ENCODE measurements around the gene STN1.
A peak's percentile ranks its signal among the peaks of the same experiment; 100 is the strongest.

STN1 gene

GRCh38 chr10:103928784-103929183 is 10.8 kb upstream of the STN1 start:
- DNase-seq, result no peak

GRCh38 chr10:103926722-103927319 is 8.8 kb upstream of the STN1 start:
- no peak for DNase-seq

- DNase-seq, result no peak
These were observed 7.6 kb upstream of the STN1 start for GRCh38 chr10:103925591-103925990.

DNA sequence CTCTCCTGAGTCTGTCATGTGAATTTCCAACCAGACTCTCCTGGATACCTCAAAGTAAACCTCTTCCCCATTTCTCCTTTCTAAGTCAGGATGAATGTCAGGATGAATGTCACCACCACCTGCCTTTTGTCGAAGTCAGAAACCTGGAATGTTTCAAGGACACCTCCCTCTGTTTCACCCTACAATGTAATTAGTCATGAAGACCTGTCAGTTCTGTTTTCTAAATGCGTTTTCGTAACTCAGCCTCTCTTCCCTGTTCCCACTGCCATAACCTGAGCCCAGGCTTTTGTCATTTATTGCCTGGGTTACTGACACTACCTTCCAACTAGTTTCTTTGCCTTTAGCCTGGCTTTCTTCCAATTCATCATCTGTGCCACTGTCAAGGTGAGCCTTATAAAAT is 5.5 kb upstream of the STN1 start:
- DNase-seq, result no peak

- no peak for DNase-seq
These were observed 4.7 kb upstream of the STN1 start for GRCh38 chr10:103922659-103923058.

DNA sequence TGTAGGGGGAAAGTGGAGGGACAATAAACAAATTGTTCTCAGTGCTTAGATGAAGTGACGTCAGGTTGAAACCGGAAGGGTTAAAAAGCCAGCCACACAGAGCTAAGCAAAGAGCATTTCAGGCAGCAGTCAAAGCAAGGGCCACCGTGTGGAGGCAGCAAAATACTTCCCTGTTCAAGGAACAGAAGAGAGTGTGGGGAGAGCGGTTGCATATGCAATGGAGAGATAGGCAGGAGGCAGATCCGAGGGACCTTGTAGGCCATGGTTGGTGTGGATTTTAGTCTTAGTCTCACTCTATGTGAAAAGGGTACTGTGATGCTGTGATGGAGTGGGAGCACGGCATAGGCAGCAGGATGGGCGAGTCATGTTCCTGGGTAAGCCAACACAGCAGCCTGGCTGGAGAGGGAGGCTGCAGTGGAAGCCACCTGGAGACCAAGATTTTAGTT is 3.8 kb upstream of the STN1 start:
- DNase-seq, result peak in 1 of 2 donors; percentile 6

DNA sequence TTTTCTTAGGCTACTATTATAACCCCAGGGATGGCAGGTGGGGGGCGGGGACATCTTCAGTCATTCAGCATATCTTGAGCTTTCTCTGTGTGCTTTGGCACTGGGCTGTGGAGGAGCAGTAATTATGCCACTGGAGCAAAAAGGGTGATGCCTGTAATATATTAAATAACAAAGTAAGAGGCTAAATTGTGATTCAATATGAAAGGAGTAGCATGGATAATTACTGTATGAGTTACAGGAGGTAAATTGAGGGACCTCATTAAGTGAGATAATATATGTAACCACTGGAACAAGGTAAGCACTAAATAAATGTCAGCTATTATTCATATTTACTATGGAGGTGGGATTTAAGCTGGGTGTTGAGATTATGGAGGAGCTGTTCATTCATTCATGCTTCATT is 3.3 kb upstream of the STN1 start:
- DNase-seq, result no peak

- DNase-seq, result no peak
These were observed 1.7 kb upstream of the STN1 start for GRCh38 chr10:103919648-103920025.

GRCh38 chr10:103917302-103918052 is 507 bp downstream of the STN1 start:
- no peak for DNase-seq

DNA sequence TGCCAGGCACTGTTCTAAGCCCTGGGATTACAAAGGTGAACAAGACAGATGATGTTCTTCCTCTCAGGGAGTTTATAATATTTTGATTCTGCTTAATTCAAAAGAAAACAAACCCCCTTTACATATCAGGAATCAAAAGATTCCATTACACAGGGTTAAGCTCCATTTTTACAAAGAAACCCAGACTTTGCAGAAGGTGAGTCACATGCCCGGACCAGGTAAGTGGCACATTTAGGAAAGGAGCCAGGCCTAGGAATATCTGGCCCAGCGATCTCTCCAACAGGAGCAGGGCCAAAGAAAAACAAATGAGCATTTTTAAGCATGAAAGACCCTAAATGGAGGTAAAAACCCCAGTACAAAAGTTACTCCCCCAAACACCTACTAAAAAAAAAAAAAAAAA is 1.1 kb downstream of the STN1 start:
- peak; percentile 26 to 28 for DNase-seq

DNA sequence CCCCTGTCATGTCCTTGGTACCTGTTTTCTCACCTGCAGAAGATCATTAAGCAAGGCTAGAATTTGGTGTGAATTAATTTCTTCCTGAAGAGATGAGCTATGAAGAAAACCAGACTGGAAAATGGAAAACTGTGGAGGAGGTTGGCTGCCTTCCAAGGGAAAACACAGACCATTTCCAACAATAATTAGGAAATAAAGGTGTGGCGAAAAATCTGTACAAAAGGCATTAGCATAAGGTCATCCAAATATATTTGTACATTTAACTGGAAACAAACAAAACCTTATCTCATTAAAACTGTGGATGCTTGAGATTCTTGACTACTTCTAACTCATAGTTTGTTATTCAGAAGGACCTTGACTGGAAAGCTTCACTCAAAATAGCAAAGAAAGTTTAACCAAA is 1.7 kb downstream of the STN1 start:
- no peak for DNase-seq

GRCh38 chr10:103915796-103916195 is 2.2 kb downstream of the STN1 start:
- DNase-seq, result no peak

DNA sequence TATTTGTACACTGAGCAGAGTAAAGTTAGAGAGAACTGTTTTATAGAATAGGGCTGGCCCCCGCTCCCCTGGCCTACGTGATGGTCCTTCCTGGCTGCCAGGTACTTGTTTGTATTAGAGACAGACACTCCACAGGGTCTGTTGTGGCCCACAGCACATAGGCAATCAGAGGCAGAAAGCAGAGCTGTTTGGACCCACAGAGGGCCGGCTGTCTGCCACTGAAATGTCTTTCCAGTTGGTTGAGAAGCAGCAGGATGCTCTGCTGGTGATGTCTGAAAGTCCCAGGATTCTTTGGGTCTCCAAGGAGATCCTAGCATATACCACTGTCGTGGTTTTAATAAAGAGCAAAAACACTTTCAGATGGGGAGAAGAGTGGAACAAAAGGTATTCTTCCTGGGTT is 5.2 kb downstream of the STN1 start:
- no peak for DNase-seq

GRCh38 chr10:103911021-103911459 is 6.9 kb downstream of the STN1 start:
- DNase-seq, result peak; percentile 41 to 43

DNA sequence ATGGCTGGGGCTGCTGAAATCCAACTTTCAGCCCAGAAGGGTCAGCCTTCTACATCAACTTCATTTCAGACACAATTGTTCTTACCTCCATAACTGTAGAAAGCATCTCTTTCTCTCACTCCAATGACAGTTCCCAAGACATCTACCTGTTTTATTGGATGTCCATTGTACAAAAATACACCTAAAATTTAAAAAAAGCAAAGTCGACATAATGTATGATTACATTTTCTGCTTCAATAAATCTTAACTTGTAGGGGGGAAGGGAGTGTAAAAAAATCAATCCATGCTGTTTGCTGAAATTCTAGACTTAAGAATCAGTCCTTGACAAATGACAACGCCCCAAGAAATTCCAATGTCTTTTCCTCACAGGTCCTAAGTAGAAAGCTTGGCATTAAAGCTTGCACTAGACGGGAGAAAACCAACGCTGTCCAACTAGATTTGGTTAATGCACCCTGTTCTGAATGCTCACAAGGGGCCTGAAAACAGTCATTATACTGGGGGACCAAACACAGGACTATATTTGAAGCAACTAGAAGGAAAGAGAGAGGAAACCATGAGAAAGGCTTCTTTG is 7.5 kb downstream of the STN1 start:
- DNase-seq, result no peak

GRCh38 chr10:103905441-103905840 is 12.5 kb downstream of the STN1 start:
- no peak for DNase-seq

- DNase-seq, result no peak
These were observed 16.7 kb downstream of the STN1 start for GRCh38 chr10:103901299-103901698.

GRCh38 chr10:103899312-103899711 is 18.7 kb downstream of the STN1 start:
- no peak for DNase-seq

DNA sequence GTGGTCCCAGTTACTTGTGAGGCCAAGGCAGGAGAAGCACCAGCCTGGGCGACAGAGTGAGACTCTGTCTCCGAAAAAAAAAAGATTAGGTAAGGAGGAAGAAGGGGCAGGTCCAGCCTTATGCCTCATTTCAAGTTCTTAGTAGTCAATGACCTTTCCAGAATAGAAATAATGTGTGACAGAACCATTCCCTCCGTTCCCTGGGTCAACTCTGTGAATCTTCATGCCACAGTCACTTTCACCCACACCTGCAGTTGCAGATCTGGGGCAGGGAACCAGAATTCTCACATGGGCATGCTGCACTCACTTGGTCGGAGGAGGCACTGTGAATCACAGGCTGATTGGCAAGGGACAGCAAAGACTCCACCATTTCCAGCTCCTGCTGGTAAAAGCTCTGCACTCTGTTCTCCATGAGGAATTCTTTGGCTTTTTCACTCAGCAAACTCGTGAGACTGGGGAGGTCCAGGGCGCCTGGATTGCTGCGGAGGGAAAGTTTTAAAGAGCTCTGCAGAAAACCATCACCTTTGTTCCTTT is 20.7 kb downstream of the STN1 start:
- no peak for DNase-seq

DNA sequence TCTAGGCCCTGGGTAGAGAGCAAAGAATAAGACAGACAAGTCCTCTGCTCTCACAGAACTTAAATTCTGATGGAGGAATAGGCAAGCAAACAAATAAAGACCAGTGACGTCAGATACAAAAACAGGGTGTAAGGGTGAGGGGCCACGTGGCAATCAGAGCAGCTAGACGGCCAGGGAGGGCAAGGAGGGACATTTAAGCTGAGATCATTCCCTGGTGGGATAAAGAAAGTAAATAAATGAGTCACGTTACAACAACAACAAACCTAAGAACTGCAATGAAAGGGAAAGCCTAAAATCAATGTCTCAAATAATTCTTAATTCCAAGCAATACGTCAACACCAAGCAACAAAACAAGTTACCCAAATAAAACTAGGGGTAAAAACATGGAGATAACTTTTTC is 21.8 kb downstream of the STN1 start:
- DNase-seq, result no peak

DNA sequence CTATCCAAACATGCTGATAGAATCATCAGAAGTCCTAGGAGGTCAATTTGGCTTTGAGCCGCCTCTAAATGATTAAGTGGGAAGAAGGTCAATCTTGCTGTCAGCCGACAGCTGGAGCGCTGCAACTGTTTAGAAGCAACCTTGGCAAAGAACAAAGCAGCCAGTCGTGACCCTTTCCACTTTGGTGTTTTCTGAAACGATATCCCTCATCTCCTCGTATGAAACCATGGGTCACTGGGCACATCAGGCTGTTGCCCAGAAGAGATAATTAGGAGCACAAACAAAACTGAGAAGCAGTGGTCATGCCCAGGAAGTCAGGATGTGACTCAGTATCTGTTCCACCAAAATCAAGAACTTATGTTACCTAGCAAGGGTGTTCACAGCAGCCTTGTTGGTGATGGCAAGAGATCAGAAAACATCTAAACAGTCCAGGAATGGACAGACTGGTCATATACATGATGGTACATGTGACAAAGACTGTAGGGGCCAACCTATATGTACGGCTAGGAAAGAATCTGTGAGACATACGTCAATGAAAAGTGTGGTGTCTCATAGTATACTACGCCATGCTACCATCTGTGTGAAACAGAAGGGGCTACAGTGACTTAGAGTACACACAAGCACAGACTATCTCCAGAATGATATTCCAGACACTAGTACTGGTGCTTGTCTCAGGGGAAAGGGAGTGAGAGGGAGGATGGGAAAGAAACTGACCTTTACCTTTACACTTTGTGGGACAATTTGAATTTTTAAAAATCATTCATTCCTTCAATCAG is 22.4 kb downstream of the STN1 start:
- no peak for DNase-seq

DNA sequence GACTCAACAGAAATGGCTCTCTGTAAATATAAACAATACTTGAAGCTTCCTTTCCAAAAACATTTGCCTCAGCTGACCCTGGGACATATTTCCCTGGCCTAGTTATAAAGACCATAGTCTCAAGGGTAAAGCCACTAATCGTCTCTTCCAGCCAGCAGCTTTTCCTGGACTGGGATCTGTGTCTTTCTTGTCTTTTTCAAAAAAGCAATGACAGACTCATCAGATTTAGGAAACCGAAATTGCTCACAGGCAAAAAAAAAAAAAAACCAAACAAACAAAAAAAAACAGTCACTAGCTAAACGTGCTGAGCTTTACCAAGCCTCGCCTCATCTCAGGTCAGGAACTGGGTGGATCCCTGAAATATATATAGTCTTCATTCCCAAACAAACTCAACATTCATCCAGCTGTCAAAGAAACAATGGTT is 23.5 kb downstream of the STN1 start:
- DNase-seq, result no peak

GRCh38 chr10:103893817-103894216 is 24.2 kb downstream of the STN1 start:
- no peak for DNase-seq

Measured in activated CD4-positive, alpha-beta T cell treated with anti-CD3 and anti-CD28 coated beads for 4 hours (primary cell).